NCI-H774 (cell line): ENCODE measurements around the gene VCP.
"Not testable (repeated sequence)": the region's sequence is repeated elsewhere in the genome, so short reads cannot be mapped to it uniquely, and the experiment has no call there.

Experiments
- DNase-seq: peaks from one replicate; lab custom pipeline; 2025; lab: John Stamatoyannopoulos, UW

Gene VCP

GRCh38 chr9:35060548-35061207 is 11.7 kb downstream of the VCP start:
- no peak for DNase-seq

GRCh38 chr9:35059438-35059837 is 13.0 kb downstream of the VCP start:
- DNase-seq, result no peak

- no peak for DNase-seq
These were observed 15.2 kb downstream of the VCP start for GRCh38 chr9:35057271-35057620.

- DNase-seq, result no peak
These were observed 15.7 kb downstream of the VCP start for GRCh38 chr9:35056571-35057270.

GRCh38 chr9:35054871-35055644 is 17.4 kb downstream of the VCP start:
- DNase-seq, result no peak

GRCh38 chr9:35054185-35054835 is 18.1 kb downstream of the VCP start:
- no peak for DNase-seq

- DNase-seq, result no peak
These were observed 21.1 kb downstream of the VCP start for GRCh38 chr9:35051069-35051967.

GRCh38 chr9:35048511-35048910 is 23.9 kb downstream of the VCP start:
- DNase-seq, result no peak

GRCh38 chr9:35044071-35044470 is 28.4 kb downstream of the VCP start:
- no peak for DNase-seq

GRCh38 chr9:35042891-35043545 is 29.4 kb downstream of the VCP start:
- no peak for DNase-seq

- DNase-seq, result no peak
These were observed 30.3 kb downstream of the VCP start for GRCh38 chr9:35042081-35042604.

- DNase-seq, result no peak
These were observed 36.3 kb downstream of the VCP start for GRCh38 chr9:35035851-35036701.

GRCh38 chr9:35033101-35033500 is 39.3 kb downstream of the VCP start:
- DNase-seq, result no peak

- no peak for DNase-seq
These were observed 42.6 kb downstream of the VCP start for GRCh38 chr9:35029852-35030251.

GRCh38 chr9:35029241-35029640 is 43.2 kb downstream of the VCP start:
- no peak for DNase-seq

- DNase-seq, result no peak
These were observed 44.1 kb downstream of the VCP start for GRCh38 chr9:35028341-35028740.

- DNase-seq, result no peak
These were observed 44.6 kb downstream of the VCP start for GRCh38 chr9:35027860-35028259.

- no peak for DNase-seq
These were observed 45.1 kb downstream of the VCP start for GRCh38 chr9:35027374-35027773.

GRCh38 chr9:35026671-35027070 is 45.8 kb downstream of the VCP start:
- DNase-seq, result no peak

GRCh38 chr9:35023443-35023842 is 49.0 kb downstream of the VCP start:
- not testable (repeated sequence) for DNase-seq
